Gastrocnemius medialis (tissue), 4 donors: Measurements from ENCODE around the gene EOLA2. TPM values are rescaled to one million over a fixed set of nuclear protein-coding genes. Genes with fewer than 3 reads are reported as not detected.

ENCODE experiments used
- ATAC-seq, 2 donors: fragments of 150-250 bp; one replicate each; pipeline ENCODE4 v1.9.1; 2016
- DNase-seq, 2 donors: peaks; one replicate each; pipeline ENCODE4 v3.0.0-alpha.2; 2019
- H3K27ac ChIP-seq, 4 donors: fragments of 200-600 bp; sonication (generic); 1 replicate in 1 of 4; 2 replicates in 3 of 4; pipeline ENCODE4 v1.5.1; 2016 to 2018; ENCODE audit warnings: mild to moderate bottlenecking in 2 of 4, moderate library complexity in 1 of 4
- H3K27me3 ChIP-seq, 3 donors: fragments of 200-600 bp; sonication (generic) in 2 of 3; 1 replicate in 1 of 3; 2 replicates in 2 of 3; pipeline versions ENCODE4 v1.5.1 to v1.6.0; 2016 to 2019; ENCODE audit warnings: mild to moderate bottlenecking in 1 of 3, moderate library complexity in 1 of 3
- H3K36me3 ChIP-seq, 2 donors: fragments of 200-600 bp; sonication (generic) in 1 of 2; one replicate each; pipeline ENCODE4 v1.5.1; 2017 to 2018
- H3K4me1 ChIP-seq, 2 donors: fragments of 200-600 bp; sonication (generic) in 1 of 2; one replicate each; pipeline ENCODE4 v1.5.1; 2016 to 2017; ENCODE audit warnings: mild to moderate bottlenecking in 2 of 2
- H3K4me3 ChIP-seq, 4 donors: fragments of 200-600 bp; sonication (generic) in 3 of 4; 1 replicate in 1 of 4; 2 replicates in 3 of 4; pipeline ENCODE4 v1.5.1; 2016 to 2019; ENCODE audit warnings: mild to moderate bottlenecking in 2 of 4
- H3K9me3 ChIP-seq, 3 donors: fragments of 200-600 bp; sonication (generic) in 2 of 3; 1 replicate in 1 of 3; 2 replicates in 2 of 3; pipeline ENCODE4 v1.5.1; 2016 to 2019
- CTCF ChIP-seq, 5 experiments: fragments of 450-650 bp in 3 of 5; fragments of 200-600 bp in 2 of 5; sonication (generic) in 2 of 5; IDR thresholded peaks in 4 of 5; conservative IDR thresholded peaks in 1 of 5; 1 replicate in 4 of 5; 2 replicates in 1 of 5; pipeline ENCODE4 v1.5.1; 2016 to 2019; ENCODE audit warnings: antibody characterized with exemption in 5 of 5, mild to moderate bottlenecking in 3 of 5, moderate library complexity in 3 of 5
- POLR2A ChIP-seq, 2 donors: fragments of 450-650 bp; IDR thresholded peaks; one replicate each; pipeline ENCODE4 v1.6.1; 2017; ENCODE audit warnings: antibody characterized with exemption in 2 of 2, mild to moderate bottlenecking in 2 of 2, moderate library complexity in 2 of 2
- in situ Hi-C, 4 donors: fragments of 200-750 bp; cut with MboI; loops; one replicate each; pipeline versions ENCODE4 v1.15.0 to v1.8.0; 2017; ENCODE audit warnings: low sequenced_read_pairs in 4 of 4
- intact Hi-C: fragments of 100-400 bp; cut with DNase I; formaldehyde crosslinking; loops from one replicate; pipeline ENCODE4 v1.15.1; 2023; ENCODE audit warnings: low total_unique reads
- total RNA-seq, 4 donors: library from RNA; depleted of rRNA; stranded (reverse); fragments of >200 nt; gene quantifications; one replicate each; pipeline versions ENCODE4 v1.1.0 to v1.2.3, GENCODE V29; 2016

The EOLA2 gene
- total RNA-seq = 10 to 100 TPM in 3 of 4 donors, 1 to 10 TPM in 1; 7.2 to 17.1 (median 11.0) TPM

- TF ChIP-seq POLR2A (IDR thresholded peaks at IDR 0.05) (peak; percentile 53 to 55), CTCF (IDR thresholded peaks at IDR 0.05 in 4 of 5, conservative IDR thresholded peaks at IDR 0.05 in 1 of 5) (peak in 4 of 5 experiments; percentile 43 to 62 (median 52))
- H3K9me3 ChIP-seq = no peaks in the 10 kb centered on the region
- peaks cover 6 to 7% of the 10 kb centered on the region in 2 donors for H3K4me1 ChIP-seq
- no peaks in the 10 kb centered on the region for H3K36me3 ChIP-seq
- peak within 1 kb of the TSS; percentile 90 to 96 (median 93) for H3K27ac ChIP-seq
- in situ Hi-C loops (no loop called here), intact Hi-C loops (loop anchor here (10.0 kb wide), 1 partner anchor 426 kb away; the partner anchor contains the start of gene MAMLD1)
- H3K4me3 ChIP-seq = peak within 1 kb of the TSS; percentile 69 to 84 (median 74)
- peak; percentile 66 to 74 for ATAC-seq
- no peaks in the 10 kb centered on the region for H3K27me3 ChIP-seq
- peak; percentile 92 to 95 for DNase-seq
Measured at GRCh38 chrX:149938427-149938880, at the start of gene EOLA2. Gene EOLA2, minus strand, starts transcription at chrX:149938491. Its CDS starts 4,617 bp downstream, at chrX:149933874.

- ATAC-seq = no peak
- in situ Hi-C loops = no loop called here
- Histone ChIP-seq H3K27me3 (no peaks in the 10 kb centered on the region), H3K4me1 (no peaks in the 10 kb centered on the region), H3K4me3 (no peak overlapping the region), H3K27ac (no peak overlapping the region), H3K9me3 (no peaks in the 10 kb centered on the region), H3K36me3 (no peaks in the 10 kb centered on the region)
- DNase-seq = no peak
- TF ChIP-seq POLR2A (IDR thresholded peaks at IDR 0.05) (no peak), CTCF (IDR thresholded peaks at IDR 0.05 in 4 of 5, conservative IDR thresholded peaks at IDR 0.05 in 1 of 5) (no peak)
- intact Hi-C loops = no loop called here
Measured at GRCh38 chrX:149987613-149988012, 49.3 kb upstream of the EOLA2 start.

- Histone ChIP-seq H3K27me3 (no peaks in the 10 kb centered on the region), H3K36me3 (no peaks in the 10 kb centered on the region), H3K27ac (no peak overlapping the region), H3K9me3 (no peaks in the 10 kb centered on the region), H3K4me1 (no peaks in the 10 kb centered on the region), H3K4me3 (no peak overlapping the region)
- intact Hi-C loops (no loop called here), in situ Hi-C loops (no loop called here)
- TF ChIP-seq CTCF (IDR thresholded peaks at IDR 0.05 in 4 of 5, conservative IDR thresholded peaks at IDR 0.05 in 1 of 5) (no peak), POLR2A (IDR thresholded peaks at IDR 0.05) (no peak)
- ATAC-seq (no peak), DNase-seq (no peak)
Measured at GRCh38 chrX:149984411-149984810, 46.1 kb upstream of the EOLA2 start.

DNA sequence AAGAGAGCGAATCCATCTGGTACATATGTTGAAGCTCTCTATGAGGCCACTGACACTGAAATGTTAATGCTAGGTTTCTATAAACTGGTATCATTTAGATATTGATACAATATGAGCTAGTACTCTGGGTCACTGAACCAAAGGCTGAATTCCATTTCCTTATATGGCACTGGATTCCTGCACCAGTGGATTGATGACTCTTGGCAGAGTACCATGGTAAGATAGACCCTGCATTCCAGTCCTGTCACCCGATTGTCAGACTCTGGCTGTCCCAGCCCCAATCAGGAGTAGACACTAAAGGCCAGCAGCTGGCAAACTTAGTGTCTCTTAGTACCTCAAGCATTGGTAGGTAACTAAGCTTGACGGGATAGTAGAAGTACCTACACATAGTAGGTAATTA is 44.0 kb upstream of the EOLA2 start:
- in situ Hi-C loops (no loop called here), intact Hi-C loops (no loop called here)
- H3K9me3 ChIP-seq = no peaks in the 10 kb centered on the region
- no peak overlapping the region for H3K4me3 ChIP-seq
- H3K4me1 ChIP-seq = no peaks in the 10 kb centered on the region
- TF ChIP-seq POLR2A (IDR thresholded peaks at IDR 0.05) (no peak), CTCF (IDR thresholded peaks at IDR 0.05 in 4 of 5, conservative IDR thresholded peaks at IDR 0.05 in 1 of 5) (no peak)
- H3K27ac ChIP-seq = no peak overlapping the region
- ATAC-seq = no peak
- no peaks in the 10 kb centered on the region for H3K27me3 ChIP-seq
- no peak for DNase-seq
- no peaks in the 10 kb centered on the region for H3K36me3 ChIP-seq

- intact Hi-C loops = no loop called here
- no peak overlapping the region for H3K4me3 ChIP-seq
- in situ Hi-C loops = no loop called here
- no peak for DNase-seq
- H3K4me1 ChIP-seq = no peaks in the 10 kb centered on the region
- no peaks in the 10 kb centered on the region for H3K27me3 ChIP-seq
- no peak for ATAC-seq
- TF ChIP-seq POLR2A (IDR thresholded peaks at IDR 0.05) (no peak), CTCF (IDR thresholded peaks at IDR 0.05 in 4 of 5, conservative IDR thresholded peaks at IDR 0.05 in 1 of 5) (no peak)
- H3K9me3 ChIP-seq = no peaks in the 10 kb centered on the region
- H3K27ac ChIP-seq = no peak overlapping the region
- no peaks in the 10 kb centered on the region for H3K36me3 ChIP-seq
Measured at GRCh38 chrX:149979126-149979644, 40.9 kb upstream of the EOLA2 start.
